Left ventricle myocardium inferior (tissue), 1 donor: ENCODE results near the gene LIMCH1. TPM values are rescaled to one million over a fixed set of nuclear protein-coding genes. Genes with fewer than 3 reads are reported as not detected.
"Not testable (repeated sequence)": the region's sequence is repeated elsewhere in the genome, so short reads cannot be mapped to it uniquely, and the experiment has no call there.

Experiments
- DNase-seq: peaks from one replicate; pipeline ENCODE4 v3.0.0-alpha.2; 2020
- H3K27ac ChIP-seq: fragments of 200-600 bp; replicated peaks from 2 replicates; pipeline ENCODE4 v1.8.0; 2021
- H3K27me3 ChIP-seq: fragments of 200-600 bp; 2 replicates; pipeline ENCODE4 v1.8.0; 2021; ENCODE audit warnings: low read depth
- H3K36me3 ChIP-seq: fragments of 200-600 bp; 2 replicates; pipeline ENCODE4 v1.8.0; 2021
- H3K4me1 ChIP-seq: fragments of 200-600 bp; 2 replicates; pipeline ENCODE4 v1.8.0; 2021
- H3K4me3 ChIP-seq: fragments of 200-600 bp; 2 replicates; pipeline ENCODE4 v1.8.0; 2021; ENCODE audit warnings: mild to moderate bottlenecking, moderate library complexity
- H3K9me3 ChIP-seq: fragments of 200-600 bp; replicated peaks from 2 replicates; pipeline ENCODE4 v1.8.0; 2021
- intact Hi-C: fragments of 100-400 bp; cut with micrococcal nuclease; formaldehyde crosslinking; loops from one replicate; pipeline ENCODE4 v1.11.0; 2022
- total RNA-seq: library from RNA; stranded (reverse); fragmentation: NEBNext Ultra II Directional; extraction: Animal tissue kit (Norgen Biotek cat#: 25700); gene quantifications from one replicate; pipeline ENCODE4 v1.2.1, GENCODE V29; 2021
- TF ChIP-seq, protein P1 (sequence below): fragments of 200-600 bp; IDR thresholded peaks from 2 replicates; pipeline ENCODE4 v1.8.0; 2021; ENCODE audit warnings: antibody characterized with exemption, mild to moderate bottlenecking, borderline replicate concordance
- donor health status: DM: no; HTN: yes; CAD: no; lungs with severe emphysema.

LIMCH1 gene
- total RNA-seq, 1 donor from 2014 or later = 382 TPM

DNA sequence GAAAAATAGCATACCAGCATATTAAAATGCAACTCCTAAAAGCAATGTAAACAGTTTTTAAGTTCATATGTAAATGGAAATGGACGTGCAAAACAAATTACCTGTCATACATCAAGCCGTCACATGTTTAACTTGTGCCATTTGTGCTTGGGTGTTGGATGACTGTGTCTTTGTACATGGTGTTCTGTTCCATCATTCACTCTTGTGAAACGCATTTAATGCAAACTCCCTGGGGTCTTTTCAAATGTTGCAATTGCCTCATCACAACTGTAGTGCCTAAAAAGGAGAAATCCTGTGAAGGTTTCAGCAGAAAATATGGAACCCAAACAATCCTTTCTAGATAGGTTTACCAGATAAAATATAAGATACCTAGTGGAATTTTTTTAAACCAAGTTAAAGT is 158.2 kb downstream of the LIMCH1 start:
- Histone ChIP-seq H3K36me3 (peaks cover 51% of the 10 kb centered on the region), H3K27me3 (no peaks in the 10 kb centered on the region), H3K9me3 (no peaks in the 10 kb centered on the region), H3K27ac (no peak overlapping the region), H3K4me1 (no peaks in the 10 kb centered on the region), H3K4me3 (no peak overlapping the region)
- DNase-seq = no peak
- TF ChIP-seq, protein P1, sequence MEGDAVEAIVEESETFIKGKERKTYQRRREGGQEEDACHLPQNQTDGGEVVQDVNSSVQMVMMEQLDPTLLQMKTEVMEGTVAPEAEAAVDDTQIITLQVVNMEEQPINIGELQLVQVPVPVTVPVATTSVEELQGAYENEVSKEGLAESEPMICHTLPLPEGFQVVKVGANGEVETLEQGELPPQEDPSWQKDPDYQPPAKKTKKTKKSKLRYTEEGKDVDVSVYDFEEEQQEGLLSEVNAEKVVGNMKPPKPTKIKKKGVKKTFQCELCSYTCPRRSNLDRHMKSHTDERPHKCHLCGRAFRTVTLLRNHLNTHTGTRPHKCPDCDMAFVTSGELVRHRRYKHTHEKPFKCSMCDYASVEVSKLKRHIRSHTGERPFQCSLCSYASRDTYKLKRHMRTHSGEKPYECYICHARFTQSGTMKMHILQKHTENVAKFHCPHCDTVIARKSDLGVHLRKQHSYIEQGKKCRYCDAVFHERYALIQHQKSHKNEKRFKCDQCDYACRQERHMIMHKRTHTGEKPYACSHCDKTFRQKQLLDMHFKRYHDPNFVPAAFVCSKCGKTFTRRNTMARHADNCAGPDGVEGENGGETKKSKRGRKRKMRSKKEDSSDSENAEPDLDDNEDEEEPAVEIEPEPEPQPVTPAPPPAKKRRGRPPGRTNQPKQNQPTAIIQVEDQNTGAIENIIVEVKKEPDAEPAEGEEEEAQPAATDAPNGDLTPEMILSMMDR = no peak
- intact Hi-C loops = no loop called here

DNA sequence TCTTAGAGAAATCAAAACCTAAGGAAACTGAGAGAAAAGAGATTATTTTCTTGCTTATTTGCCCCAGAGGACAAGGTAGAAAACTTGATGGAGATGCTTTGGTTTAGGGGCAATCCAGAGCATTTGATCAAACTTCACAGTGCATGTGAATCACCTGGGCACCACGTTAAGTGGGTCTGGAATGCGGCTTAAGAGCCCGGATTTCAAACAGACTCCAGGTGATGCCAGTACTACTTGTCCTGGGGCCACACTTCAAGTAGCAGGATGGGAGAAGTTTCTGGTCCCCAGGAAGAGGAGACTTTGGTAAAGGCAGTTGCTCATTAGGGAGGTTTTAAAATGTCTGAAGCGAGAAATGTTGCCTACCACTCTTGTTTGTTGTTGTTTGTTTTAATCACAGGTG is 158.8 kb downstream of the LIMCH1 start:
- Histone ChIP-seq H3K4me3 (no peak overlapping the region), H3K9me3 (no peaks in the 10 kb centered on the region), H3K27ac (no peak overlapping the region), H3K4me1 (no peaks in the 10 kb centered on the region), H3K36me3 (peaks cover 45% of the 10 kb centered on the region), H3K27me3 (no peaks in the 10 kb centered on the region)
- TF ChIP-seq, protein P1 = no peak
- intact Hi-C loops = no loop called here
- DNase-seq = no peak

DNA sequence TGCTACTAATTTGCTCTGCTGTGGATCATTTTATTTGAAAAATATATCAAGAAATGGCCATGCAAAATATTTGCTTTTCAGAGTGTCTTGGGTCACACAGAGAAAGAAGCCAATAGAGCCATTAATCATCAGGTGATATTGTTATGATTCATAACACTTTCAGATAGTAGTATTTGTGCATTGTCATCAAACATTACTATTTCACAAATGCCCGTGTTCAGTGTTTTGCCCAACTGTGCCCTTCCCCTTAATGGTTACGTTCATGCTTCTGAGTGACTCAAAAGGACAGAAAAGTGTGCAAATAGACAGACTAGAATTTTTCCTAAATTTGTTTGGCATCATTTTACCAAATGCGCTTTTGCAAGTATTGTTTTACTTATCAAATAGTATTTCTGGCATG is 164.0 kb downstream of the LIMCH1 start:
- Histone ChIP-seq H3K27me3 (no peaks in the 10 kb centered on the region), H3K4me3 (no peak overlapping the region), H3K9me3 (peaks cover 4% of the 10 kb centered on the region), H3K36me3 (peaks cover 19% of the 10 kb centered on the region), H3K27ac (no peak overlapping the region), H3K4me1 (no peaks in the 10 kb centered on the region)
- intact Hi-C loops = no loop called here
- no peak for DNase-seq
- TF ChIP-seq, protein P1 = no peak

DNA sequence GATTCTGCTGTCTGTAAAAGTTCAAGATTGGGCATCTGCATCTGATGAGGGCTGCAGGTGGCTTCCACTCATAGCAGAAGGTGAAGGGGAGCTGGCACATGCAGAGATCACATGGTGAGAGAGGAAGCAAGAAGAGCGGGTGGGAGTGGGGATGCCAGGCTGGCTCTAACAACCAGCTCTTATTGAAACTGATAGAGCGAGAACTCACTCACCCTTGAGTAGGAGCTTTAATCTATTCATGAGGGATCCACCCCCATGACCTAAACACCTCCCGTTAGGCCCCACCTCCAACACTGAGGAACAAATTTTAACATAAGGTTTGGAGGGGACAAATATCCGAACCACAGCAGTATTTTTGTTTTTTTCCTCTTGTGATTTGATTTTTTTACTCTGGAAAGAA is 164.8 kb downstream of the LIMCH1 start:
- peaks cover 11% of the 10 kb centered on the region for H3K36me3 ChIP-seq
- no peaks in the 10 kb centered on the region for H3K4me1 ChIP-seq
- DNase-seq = no peak
- no peaks in the 10 kb centered on the region for H3K27me3 ChIP-seq
- peaks cover 4% of the 10 kb centered on the region for H3K9me3 ChIP-seq
- TF ChIP-seq, protein P1 = no peak
- H3K27ac ChIP-seq = no peak overlapping the region
- no peak overlapping the region for H3K4me3 ChIP-seq
- intact Hi-C loops = no loop called here

DNA sequence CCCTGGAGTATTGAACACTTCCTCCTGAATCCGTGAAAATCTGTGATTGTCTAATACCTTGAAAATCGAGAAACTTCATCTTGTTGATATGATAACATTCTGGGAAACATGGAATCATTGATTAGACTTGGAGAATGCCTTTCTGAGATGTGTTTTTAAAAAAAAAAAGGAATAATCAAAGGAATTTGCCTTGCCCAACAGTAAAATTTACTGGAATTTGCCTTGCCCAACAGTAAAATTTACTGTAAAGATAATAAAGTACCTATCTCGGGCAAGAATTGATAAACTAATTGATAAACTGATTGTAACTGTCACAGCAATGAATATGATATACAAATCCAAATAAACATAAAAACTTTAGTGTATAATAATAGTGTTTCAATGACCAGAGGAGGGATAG is 165.8 kb downstream of the LIMCH1 start:
- Histone ChIP-seq H3K4me1 (no peaks in the 10 kb centered on the region), H3K27me3 (peaks cover 3% of the 10 kb centered on the region), H3K36me3 (peaks cover 2% of the 10 kb centered on the region), H3K9me3 (peaks cover 4% of the 10 kb centered on the region), H3K4me3 (no peak overlapping the region), H3K27ac (no peak overlapping the region)
- TF ChIP-seq, protein P1 = no peak
- no peak for DNase-seq
- intact Hi-C loops = no loop called here

DNA sequence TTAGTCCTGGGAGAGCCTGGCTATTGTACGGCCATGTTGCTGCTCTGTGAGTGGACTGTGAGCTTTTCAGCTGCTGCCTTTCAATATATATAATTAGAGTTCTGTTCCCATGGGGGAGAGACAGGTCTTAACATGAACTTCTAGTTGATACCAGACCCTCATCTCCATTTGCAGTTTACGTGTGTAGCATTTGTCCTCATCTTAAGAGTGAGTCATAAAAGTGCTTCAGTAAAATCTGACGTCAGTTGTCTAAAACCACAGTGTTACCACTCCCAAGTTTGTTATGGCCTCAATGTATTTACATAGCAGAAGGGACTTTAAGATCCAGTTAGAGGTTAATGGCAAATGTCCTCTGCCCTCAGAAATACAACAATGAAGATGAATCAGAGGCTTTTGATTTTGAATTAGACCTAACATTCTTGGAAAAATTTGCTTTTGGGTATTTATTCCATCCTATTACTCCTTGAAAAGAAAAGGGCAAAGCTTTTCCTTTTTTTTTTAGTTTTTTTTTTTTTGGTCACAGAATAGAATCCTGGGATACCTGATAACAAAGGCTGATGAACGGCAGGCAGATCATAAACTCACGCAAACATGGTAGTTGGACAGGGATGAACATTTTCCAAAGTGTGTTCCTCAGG is 172.0 kb downstream of the LIMCH1 start:
- Histone ChIP-seq H3K4me1 (no peaks in the 10 kb centered on the region), H3K27ac (no peak overlapping the region), H3K9me3 (peaks cover 4% of the 10 kb centered on the region), H3K4me3 (no peak overlapping the region), H3K36me3 (no peaks in the 10 kb centered on the region), H3K27me3 (peaks cover 57% of the 10 kb centered on the region)
- DNase-seq = no peak
- TF ChIP-seq, protein P1 = no peak
- intact Hi-C loops = no loop called here

DNA sequence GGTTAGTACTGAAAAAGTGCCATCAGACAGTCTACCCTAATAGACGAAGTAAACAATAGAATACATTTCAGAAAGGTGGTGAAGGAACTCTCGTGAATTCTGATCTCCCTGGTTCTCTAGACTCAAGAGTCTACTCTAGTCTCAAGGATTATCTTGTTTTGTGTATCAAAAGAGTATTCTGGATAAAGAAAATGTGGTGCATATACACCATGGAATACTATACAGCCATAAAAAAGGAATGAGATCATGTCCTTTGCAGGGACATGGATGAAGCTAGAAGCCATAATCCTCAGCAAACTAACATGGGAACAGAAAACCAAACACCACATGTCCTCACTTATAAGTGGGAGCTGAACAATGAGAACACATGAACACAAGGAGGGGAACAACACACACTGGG is 173.7 kb downstream of the LIMCH1 start:
- peaks cover 71% of the 10 kb centered on the region for H3K27me3 ChIP-seq
- intact Hi-C loops, H3K36me3 ChIP-seq: not testable (repeated sequence)

More for the DNA sequence above, 173.7 kb downstream of the LIMCH1 start:
- not testable (repeated sequence) for H3K9me3 ChIP-seq, H3K4me3 ChIP-seq, H3K4me1 ChIP-seq, H3K27ac ChIP-seq, DNase-seq
